NOMO-1 treated with DMSO at 0.1 percent for 48 hours (cell line): ENCODE measurements around the gene MLH1.
"Not testable (repeated sequence)": the region's sequence is repeated elsewhere in the genome, so short reads cannot be mapped to it uniquely, and the experiment has no call there.

Source experiments
- DNase-seq: peaks from one replicate; lab custom pipeline; 2025; ENCODE audit not compliant: unreplicated experiment; lab: John Stamatoyannopoulos, UW

Gene MLH1

DNA sequence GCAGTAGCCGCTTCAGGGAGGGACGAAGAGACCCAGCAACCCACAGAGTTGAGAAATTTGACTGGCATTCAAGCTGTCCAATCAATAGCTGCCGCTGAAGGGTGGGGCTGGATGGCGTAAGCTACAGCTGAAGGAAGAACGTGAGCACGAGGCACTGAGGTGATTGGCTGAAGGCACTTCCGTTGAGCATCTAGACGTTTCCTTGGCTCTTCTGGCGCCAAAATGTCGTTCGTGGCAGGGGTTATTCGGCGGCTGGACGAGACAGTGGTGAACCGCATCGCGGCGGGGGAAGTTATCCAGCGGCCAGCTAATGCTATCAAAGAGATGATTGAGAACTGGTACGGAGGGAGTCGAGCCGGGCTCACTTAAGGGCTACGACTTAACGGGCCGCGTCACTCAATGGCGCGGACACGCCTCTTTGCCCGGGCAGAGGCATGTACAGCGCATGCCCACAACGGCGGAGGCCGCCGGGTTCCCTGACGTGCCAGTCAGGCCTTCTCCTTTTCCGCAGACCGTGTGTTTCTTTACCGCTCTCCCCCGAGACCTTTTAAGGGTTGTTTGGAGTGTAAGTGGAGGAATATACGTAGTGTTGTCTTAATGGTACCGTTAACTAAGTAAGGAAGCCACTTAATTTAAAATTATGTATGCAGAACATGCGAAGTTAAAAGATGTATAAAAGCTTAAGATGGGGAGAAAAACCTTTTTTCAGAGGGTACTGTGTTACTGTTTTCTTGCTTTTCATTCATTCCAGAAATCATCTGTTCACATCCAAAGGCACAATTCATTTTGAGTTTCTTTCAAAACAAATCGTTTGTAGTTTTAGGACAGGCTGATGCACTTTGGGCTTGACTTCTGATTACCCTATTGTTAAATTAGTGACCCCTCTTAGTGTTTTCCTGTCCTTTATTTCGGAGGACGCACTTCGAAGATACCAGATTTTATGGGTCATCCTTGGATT, at the start of gene MLH1:
Gene MLH1, plus strand, starts transcription at position 193 of the 958 bp plus-strand sequence. Its CDS starts 30 bp downstream, at position 223.
- no peak for DNase-seq

DNA sequence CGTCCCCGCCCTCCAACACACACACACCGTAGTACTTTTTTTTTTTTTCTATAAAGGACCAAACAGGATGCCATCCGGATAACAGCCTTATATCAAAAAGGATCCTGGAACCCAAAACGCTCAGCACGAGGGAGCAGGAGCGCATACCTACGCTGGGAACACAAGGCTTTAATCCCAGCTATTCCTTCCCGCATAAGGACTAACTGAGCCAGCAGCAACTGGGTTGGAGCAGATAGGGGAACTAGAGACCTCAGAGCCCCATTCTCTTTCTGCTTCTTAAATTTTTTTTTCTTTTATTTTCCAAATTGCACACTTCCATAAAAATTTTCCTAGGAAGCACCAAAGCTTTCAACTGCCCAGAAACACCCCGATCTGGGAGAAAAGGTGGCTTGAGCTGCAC, 49.7 kb upstream of the MLH1 start:
- DNase-seq = no peak

DNA sequence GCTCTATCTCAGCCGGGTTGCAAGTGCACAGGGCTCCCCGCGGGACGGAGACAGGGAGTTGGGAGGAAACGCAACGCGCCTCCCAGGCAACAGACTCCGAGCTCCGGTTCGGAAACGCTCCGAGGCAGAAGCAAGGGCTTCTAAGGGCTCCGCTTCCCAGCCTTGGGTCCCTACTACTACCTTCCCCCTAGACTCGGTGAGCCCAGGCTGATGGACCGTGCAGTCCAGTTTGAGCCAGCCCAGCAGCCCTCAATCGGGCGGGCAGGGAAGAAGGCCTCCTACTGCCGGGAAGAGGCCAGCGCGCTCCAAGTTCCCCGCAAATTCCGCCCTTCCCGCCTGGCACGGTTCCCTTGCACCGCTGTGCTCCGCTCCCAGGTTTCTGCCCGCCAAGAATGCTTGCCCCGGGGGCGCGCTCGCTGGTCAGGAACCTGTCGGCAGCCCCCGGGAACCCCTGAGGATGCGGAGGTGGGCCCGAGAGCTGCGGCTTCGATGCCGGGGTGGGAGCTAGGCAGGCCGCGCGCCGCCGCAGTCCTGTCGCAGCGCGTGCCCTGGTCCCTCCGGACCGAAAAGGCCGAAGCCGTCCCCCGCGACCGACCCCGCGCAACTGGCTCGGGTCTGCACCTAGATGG, 49.2 kb upstream of the MLH1 start:
- no peak for DNase-seq

- peak; percentile 57 for DNase-seq
Measured at GRCh38 chr3:36944641-36945270, 48.6 kb upstream of the MLH1 start, which contains the start of gene TRANK1. Gene TRANK1, minus strand, starts transcription at chr3:36945054. Its CDS starts 245 bp downstream, at chr3:36944809.

DNA sequence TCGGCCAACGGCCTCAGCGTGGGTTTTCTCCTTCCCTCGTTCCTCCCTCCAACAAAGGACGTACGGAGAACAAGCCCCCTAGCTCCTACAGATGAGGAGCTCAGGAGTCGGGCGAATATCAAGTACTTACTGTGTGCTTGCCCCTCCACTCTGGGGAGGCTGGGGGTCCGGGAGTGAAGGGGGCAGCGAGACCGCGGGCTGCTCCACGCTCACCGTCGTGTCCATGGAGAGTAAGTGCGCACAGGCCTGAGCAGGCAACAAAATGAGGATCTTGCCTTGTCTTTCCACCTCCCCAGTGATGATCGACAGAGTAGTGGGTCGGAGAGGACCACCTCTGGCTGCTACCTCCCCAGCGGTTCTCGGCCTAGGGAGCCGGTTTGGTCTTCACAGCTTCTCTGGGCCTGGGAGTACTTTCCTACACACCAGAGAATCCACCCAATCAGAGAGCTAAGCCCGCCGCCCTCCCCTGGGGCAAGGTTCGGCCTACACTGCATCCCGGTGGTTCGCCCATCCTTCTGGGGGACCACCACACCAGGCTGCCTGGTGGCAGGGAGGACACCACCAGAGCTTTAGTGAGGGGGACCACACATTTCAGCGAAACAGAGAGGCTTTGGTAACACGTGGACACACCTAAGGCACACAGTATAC, 47.9 kb upstream of the MLH1 start:
- DNase-seq = no peak

GRCh38 chr3:36947814-36948213, 45.5 kb upstream of the MLH1 start:
- not testable (repeated sequence) for DNase-seq

- DNase-seq = no peak
Measured at GRCh38 chr3:36954452-36955134, 38.7 kb upstream of the MLH1 start.

GRCh38 chr3:36956155-36956554, 37.2 kb upstream of the MLH1 start:
- no peak for DNase-seq

DNA sequence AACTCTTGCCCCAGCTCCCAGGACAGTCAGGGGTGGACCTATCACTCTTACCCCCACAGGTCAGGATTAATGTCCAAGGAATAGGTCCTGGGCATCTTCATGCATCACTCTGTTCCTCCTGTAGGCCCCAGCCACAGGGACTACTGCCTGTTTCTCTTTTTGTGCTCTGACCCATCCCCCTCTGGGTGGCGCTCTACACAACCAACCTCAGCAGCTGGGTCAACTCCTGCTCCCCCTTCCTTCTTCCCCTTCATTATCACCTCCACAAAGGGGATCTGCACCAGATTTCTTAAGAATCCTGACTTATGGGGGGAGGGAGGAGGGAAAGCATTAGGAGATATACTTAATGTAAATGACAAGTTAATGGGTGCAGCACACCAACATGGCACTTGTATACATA, 36.3 kb upstream of the MLH1 start:
- DNase-seq = no peak

DNA sequence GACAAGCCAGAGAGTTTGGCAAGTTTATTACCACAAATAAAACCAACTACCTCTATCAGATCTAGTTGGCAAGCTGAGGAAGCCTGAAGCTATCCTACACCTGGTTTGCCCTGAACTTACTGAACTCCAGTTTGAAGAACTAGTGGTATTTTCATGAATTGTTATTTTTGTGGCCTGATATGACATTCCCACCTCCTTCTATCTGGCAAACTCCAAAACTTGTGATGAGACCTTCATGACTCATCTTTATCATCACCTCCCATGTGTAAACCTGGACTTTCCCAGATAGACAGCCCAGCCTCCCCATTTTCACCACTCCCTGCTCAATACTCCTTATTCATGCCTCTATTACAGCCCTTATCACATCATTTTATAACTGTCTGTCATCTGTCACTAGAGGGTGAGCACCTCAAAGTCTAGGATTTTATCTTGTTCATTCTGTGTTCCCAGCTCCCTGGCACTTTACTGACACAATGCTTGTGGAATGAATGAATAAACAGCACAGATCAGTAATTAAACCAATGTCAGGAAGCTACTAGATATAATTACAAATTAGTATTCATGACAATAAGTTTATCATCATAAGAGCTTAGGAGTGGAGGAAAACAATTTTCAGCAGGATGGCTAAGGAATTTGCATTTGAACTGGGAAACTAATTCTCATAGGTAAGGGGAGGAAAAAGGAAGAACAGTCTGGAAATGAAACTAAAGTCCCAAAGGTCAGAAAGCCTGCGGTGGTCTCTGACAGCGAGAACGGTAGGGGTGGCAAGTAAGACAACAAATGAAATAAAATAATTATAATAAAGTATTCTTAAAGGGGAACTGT, 35.2 kb upstream of the MLH1 start:
- DNase-seq = no peak

GRCh38 chr3:36959821-36960220, 33.5 kb upstream of the MLH1 start:
- DNase-seq = no peak

- no peak for DNase-seq
Measured at GRCh38 chr3:36960502-36960901, 32.8 kb upstream of the MLH1 start.

DNA sequence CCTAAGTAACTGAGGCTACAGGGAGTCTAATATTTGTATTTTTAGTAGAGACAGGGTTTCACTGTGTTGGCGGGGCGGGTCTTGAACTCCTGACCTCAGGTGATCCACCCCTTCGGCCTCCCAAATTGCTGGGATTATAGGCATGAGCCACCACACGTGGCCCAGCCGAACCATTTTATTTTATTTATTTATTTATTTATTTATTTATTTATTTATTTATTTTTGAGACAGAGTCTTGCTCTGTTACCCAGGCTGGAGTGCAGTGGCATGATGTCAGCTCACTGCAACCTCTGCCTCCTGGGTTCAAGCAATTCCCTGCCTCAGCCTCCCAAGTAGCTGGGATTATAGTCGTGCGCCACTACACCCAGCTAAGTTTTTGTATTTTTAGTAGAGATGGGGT, 30.3 kb upstream of the MLH1 start:
- DNase-seq = not testable (repeated sequence)

DNA sequence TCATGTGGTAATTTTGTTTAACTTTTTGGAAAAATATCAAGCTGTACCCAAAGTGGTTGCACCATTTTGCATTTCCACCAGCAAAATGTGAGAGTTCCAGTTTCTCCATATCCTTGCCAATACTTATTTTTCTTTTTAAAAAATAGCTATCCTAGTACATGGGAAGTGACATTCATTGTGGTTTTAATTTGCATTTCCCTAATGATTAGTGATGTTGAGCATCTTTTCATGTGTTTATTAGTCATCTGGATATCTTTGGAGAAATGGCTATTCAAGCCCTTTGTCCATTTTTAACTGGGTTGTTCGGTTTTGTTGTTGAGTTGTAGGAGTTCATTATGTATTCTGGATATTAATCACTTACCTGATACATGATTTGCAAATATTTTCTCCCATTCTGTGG, 29.0 kb upstream of the MLH1 start:
- DNase-seq = no peak

GRCh38 chr3:36964817-36965216, 28.5 kb upstream of the MLH1 start:
- no peak for DNase-seq

DNA sequence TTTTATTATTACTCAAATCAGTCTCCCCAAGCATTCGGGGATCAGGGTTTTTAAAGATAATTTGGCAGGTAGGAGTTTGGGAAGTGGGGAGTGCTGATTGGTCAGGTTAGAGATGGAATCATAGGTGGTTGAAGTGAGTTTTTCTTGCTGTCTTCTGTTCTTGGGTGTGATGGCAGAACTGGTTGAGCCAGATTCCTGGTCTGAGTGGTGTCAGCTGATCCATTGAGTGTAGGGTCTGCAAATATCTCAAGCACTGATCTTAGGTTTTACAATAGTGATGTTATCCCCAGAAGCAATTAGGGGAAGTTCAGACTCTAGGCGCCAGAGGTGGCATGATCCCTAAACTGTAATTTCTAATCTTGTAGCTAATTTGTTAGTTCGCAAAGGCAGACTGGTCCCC, 27.9 kb upstream of the MLH1 start:
- DNase-seq = no peak

DNA sequence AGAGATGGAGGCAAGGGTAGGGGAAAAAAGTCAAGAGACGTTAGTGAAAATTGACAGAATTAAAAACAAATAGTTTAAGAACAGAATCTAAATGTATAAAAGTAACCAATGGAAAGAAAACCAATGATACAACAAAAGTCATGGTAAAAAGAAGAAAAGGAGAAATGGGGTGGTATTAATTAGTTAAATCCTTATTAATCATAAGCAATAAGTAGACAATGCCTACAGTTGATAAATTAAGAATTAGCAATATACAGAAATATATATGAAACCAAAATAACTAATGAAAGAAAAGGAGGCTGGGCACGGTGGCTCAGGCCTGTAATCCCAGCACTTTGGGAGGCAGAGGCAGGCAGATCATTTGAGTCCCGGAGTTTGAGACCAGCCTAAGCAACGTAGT, 24.2 kb upstream of the MLH1 start:
- no peak for DNase-seq

DNA sequence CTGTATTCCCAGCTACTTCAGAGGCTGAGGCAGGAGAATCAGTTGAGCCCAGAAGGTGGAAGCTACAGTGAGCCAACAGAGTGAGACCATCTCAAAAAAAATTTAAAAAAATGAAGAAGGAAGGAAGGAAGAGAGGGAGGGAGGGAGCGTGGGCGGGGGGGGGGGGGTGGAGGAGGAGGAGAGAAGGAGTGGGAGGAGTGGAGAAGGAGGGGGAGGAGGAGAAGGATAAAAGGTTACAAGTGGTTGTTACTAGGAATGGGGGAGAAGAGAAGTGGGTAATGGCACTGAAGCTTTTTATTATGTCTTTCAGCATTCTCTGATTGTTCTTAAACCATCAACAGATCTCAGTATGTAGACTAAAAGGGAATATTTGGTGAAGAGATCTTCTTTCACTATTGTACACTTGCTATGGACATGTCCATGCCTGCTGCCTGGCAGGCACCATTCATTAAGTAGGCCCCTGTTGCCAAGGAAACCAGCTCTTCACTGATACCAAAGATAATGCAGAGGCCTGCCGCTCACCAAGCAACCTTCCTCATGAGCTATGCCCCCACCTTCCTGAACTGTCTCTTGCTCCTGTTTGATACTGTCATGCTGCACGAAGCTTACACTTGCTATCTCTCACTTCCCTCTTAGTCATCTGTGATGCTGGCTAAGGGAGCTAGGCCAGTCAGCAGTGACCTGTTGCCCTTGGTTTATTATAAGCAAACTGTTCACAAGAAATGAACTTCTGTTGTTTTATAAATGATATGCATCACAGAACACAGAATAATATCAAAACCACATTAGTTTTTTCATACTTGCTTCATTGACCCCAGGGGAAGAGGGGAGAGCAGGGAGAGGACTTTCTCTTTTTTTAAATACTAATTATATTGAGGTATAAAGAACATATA, 23.5 kb upstream of the MLH1 start:
- DNase-seq = peak; percentile 88

- DNase-seq = no peak
Measured at GRCh38 chr3:36972163-36972562, 21.2 kb upstream of the MLH1 start.
